Measurements from ENCODE around the gene PRR33. TPM values are rescaled to one million over a fixed set of nuclear protein-coding genes. Genes with fewer than 3 reads are reported as not detected.

The PRR33 gene
- total and polyA plus RNA-seq, 2 donors (not counting 3 experiments of a cell fraction or from before 2014, with no cell fraction given), result not detected

GRCh38 chr11:1919391-1920127 lies 27.9 kb upstream of the PRR33 start, which contains the start of gene TNNT3:
TSS of gene TNNT3 (plus strand) at chr11:1919703. CDS start at chr11:1922875, 3,172 bp downstream.
- no TSS peak for BruUV-seq (replicated peaks)
- Histone ChIP-seq H3K4me2 (ENCODE audit: insufficient read depth, low read length) (no peak within 1 kb of the TSS), H3K27me3 (ENCODE audit: control insufficient read depth in 2 of 2, insufficient read depth in 2 of 2, low read length in 2 of 2) (no peaks in the 10 kb centered on the region), H3K9me1 (replicated peaks; ENCODE audit: control insufficient read depth, extremely low read depth, insufficient read depth, low read length) (no peaks in the 10 kb centered on the region), H3K36me3 (ENCODE audit: control insufficient read depth in 2 of 2, extremely low read depth in 1 of 2, insufficient read depth in 2 of 2, low read length in 2 of 2) (no peaks in the 10 kb centered on the region), H3K4me1 (ENCODE audit: control insufficient read depth, extremely low read depth, insufficient read depth, low read length) (no peaks in the 10 kb centered on the region), H3K79me2 (ENCODE audit: control insufficient read depth, insufficient read depth, low read length) (no peaks in the 10 kb centered on the region), H2AFZ (ENCODE audit: low read depth, low read length) (no peak within 1 kb of the TSS), H3K9ac (replicated peaks; ENCODE audit: extremely low read depth, insufficient read depth, low read length) (no peak within 1 kb of the TSS), H3K9me3 (replicated peaks; ENCODE audit: control insufficient read depth, insufficient read depth, low read length) (no peaks in the 10 kb centered on the region), H3K27ac (ENCODE audit: insufficient read depth, low read depth, low read length) (no peak within 1 kb of the TSS), H4K20me1 (replicated peaks; ENCODE audit: control insufficient read depth, extremely low read depth, insufficient read depth, low read length) (no peaks in the 10 kb centered on the region), H3K4me3 (replicated peaks in 1 of 3; ENCODE audit: insufficient read depth in 1 of 3, low read depth in 1 of 3, low read length in 3 of 3) (no peak within 1 kb of the TSS)
- TF ChIP-seq GATA2 (IDR thresholded peaks at IDR 0.05; ENCODE audit: insufficient read depth, insufficient read length, low read depth, low read length), result no peak
- no peak for TF ChIP-seq POLR2A (IDR thresholded peaks at IDR 0.05; ENCODE audit: low read depth, low read length)
- TF ChIP-seq JUN (IDR thresholded peaks at IDR 0.05; ENCODE audit: borderline replicate concordance, insufficient read depth, insufficient read length, low read depth), result no peak
- FAIRE-seq, result no peak
- intact Hi-C loops (cut with micrococcal nuclease) (no loop called here), dilution Hi-C loops (cut with MboI; ENCODE audit: extremely low pct_ligation_motif_present, low sequenced_read_pairs) (no loop called here)
- ChIA-PET CTCF (interaction anchor here (1.1 kb wide), 1 partner anchor 37 kb away, joined by 3 read pairs; no protein-coding TSS in a partner anchor), POLR2A (no interaction called here)
- no peak for DNase-seq (ENCODE audit: low read depth, low spot score)

GRCh38 chr11:1918436-1919315 lies 27.0 kb upstream of the PRR33 start:
- Histone ChIP-seq H4K20me1 (replicated peaks; ENCODE audit: control insufficient read depth, extremely low read depth, insufficient read depth, low read length) (no peaks in the 10 kb centered on the region), H3K27me3 (ENCODE audit: control insufficient read depth in 2 of 2, insufficient read depth in 2 of 2, low read length in 2 of 2) (no peaks in the 10 kb centered on the region), H3K79me2 (ENCODE audit: control insufficient read depth, insufficient read depth, low read length) (no peaks in the 10 kb centered on the region), H3K9me1 (replicated peaks; ENCODE audit: control insufficient read depth, extremely low read depth, insufficient read depth, low read length) (no peaks in the 10 kb centered on the region), H2AFZ (ENCODE audit: low read depth, low read length) (no peak overlapping the region), H3K36me3 (ENCODE audit: control insufficient read depth in 2 of 2, extremely low read depth in 1 of 2, insufficient read depth in 2 of 2, low read length in 2 of 2) (no peaks in the 10 kb centered on the region), H3K4me1 (ENCODE audit: control insufficient read depth, extremely low read depth, insufficient read depth, low read length) (no peaks in the 10 kb centered on the region), H3K27ac (ENCODE audit: insufficient read depth, low read depth, low read length) (no peak overlapping the region), H3K9ac (replicated peaks; ENCODE audit: extremely low read depth, insufficient read depth, low read length) (no peak overlapping the region), H3K4me2 (ENCODE audit: insufficient read depth, low read length) (no peak overlapping the region), H3K9me3 (replicated peaks; ENCODE audit: control insufficient read depth, insufficient read depth, low read length) (no peaks in the 10 kb centered on the region), H3K4me3 (replicated peaks in 1 of 3; ENCODE audit: insufficient read depth in 1 of 3, low read depth in 1 of 3, low read length in 3 of 3) (no peak overlapping the region)
- no peak for TF ChIP-seq FOS (IDR thresholded peaks at IDR 0.05; ENCODE audit: borderline replicate concordance, insufficient read depth, low read length)
- TF ChIP-seq POLR2A (IDR thresholded peaks at IDR 0.05; ENCODE audit: low read depth, low read length), result no peak
- TF ChIP-seq, protein P1, sequence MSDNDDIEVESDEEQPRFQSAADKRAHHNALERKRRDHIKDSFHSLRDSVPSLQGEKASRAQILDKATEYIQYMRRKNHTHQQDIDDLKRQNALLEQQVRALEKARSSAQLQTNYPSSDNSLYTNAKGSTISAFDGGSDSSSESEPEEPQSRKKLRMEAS (IDR thresholded peaks at IDR 0.05; ENCODE audit: insufficient read depth, insufficient read length), result no peak
- TF ChIP-seq MYC (IDR thresholded peaks at IDR 0.05; ENCODE audit: low read depth, low read length), result no peak
- TF ChIP-seq EZH2 (IDR thresholded peaks at IDR 0.05; ENCODE audit: borderline replicate concordance, low read depth, low read length, severe bottlenecking), result no peak
- TF ChIP-seq JUN (IDR thresholded peaks at IDR 0.05; ENCODE audit: borderline replicate concordance, insufficient read depth, insufficient read length, low read depth), result no peak
- no peak for TF ChIP-seq GATA2 (IDR thresholded peaks at IDR 0.05; ENCODE audit: insufficient read depth, insufficient read length, low read depth, low read length)
- TF ChIP-seq, protein P2, sequence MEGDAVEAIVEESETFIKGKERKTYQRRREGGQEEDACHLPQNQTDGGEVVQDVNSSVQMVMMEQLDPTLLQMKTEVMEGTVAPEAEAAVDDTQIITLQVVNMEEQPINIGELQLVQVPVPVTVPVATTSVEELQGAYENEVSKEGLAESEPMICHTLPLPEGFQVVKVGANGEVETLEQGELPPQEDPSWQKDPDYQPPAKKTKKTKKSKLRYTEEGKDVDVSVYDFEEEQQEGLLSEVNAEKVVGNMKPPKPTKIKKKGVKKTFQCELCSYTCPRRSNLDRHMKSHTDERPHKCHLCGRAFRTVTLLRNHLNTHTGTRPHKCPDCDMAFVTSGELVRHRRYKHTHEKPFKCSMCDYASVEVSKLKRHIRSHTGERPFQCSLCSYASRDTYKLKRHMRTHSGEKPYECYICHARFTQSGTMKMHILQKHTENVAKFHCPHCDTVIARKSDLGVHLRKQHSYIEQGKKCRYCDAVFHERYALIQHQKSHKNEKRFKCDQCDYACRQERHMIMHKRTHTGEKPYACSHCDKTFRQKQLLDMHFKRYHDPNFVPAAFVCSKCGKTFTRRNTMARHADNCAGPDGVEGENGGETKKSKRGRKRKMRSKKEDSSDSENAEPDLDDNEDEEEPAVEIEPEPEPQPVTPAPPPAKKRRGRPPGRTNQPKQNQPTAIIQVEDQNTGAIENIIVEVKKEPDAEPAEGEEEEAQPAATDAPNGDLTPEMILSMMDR (IDR thresholded peaks at IDR 0.05; ENCODE audit: extremely low read depth in 1 of 2, insufficient read depth in 1 of 2, low read depth in 1 of 2, low read length in 2 of 2), result no peak
- no peak for TF ChIP-seq POLR2AphosphoS5 (IDR thresholded peaks at IDR 0.05; ENCODE audit: insufficient read depth, low read depth, low read length)
- CTCF ChIA-PET, result interaction anchor here (2.1 kb wide), 1 partner anchor 36 kb away, joined by 10 read pairs; no protein-coding TSS in a partner anchor
- POLR2A ChIA-PET, result no interaction called here
- intact Hi-C loops (cut with micrococcal nuclease) (no loop called here), dilution Hi-C loops (cut with MboI; ENCODE audit: extremely low pct_ligation_motif_present, low sequenced_read_pairs) (no loop called here)
- no peak for DNase-seq (ENCODE audit: low read depth, low spot score)
- BruUV-seq (replicated peaks), result no TSS peak
- no peak for FAIRE-seq
